T-helper 9 cell (primary cell): ENCODE measurements around the gene RYR2.
"Not testable (repeated sequence)": the region's sequence is repeated elsewhere in the genome, so short reads cannot be mapped to it uniquely, and the experiment has no call there.

Source experiments
- DNase-seq: peaks from one replicate; pipeline ENCODE4 v3.0.0-alpha.2; 2020

The RYR2 gene

GRCh38 chr1:237149857-237150256, 107.9 kb downstream of the RYR2 start:
- DNase-seq: no peak

- not testable (repeated sequence) for DNase-seq
Observed at GRCh38 chr1:237151979-237152378, 110.0 kb downstream of the RYR2 start.

- DNase-seq: no peak
Observed at GRCh38 chr1:237152506-237153335, 110.7 kb downstream of the RYR2 start.

- no peak for DNase-seq
Observed at GRCh38 chr1:237154157-237154556, 112.2 kb downstream of the RYR2 start.

GRCh38 chr1:237164406-237165352, 122.7 kb downstream of the RYR2 start:
- no peak for DNase-seq

GRCh38 chr1:237166086-237166485, 124.1 kb downstream of the RYR2 start:
- no peak for DNase-seq

GRCh38 chr1:237166593-237167101, 124.7 kb downstream of the RYR2 start:
- no peak for DNase-seq

GRCh38 chr1:237170149-237170548, 128.2 kb downstream of the RYR2 start:
- no peak for DNase-seq

- DNase-seq: no peak
Observed at GRCh38 chr1:237171454-237172117, 129.6 kb downstream of the RYR2 start.

- DNase-seq: no peak
Observed at GRCh38 chr1:237172118-237172485, 130.1 kb downstream of the RYR2 start.

- DNase-seq: no peak
Observed at GRCh38 chr1:237179503-237179902, 137.5 kb downstream of the RYR2 start.

GRCh38 chr1:237180256-237180655, 138.3 kb downstream of the RYR2 start:
- no peak for DNase-seq

GRCh38 chr1:237181743-237182317, 139.8 kb downstream of the RYR2 start:
- DNase-seq: no peak

- DNase-seq: no peak
Observed at GRCh38 chr1:237183963-237184540, 142.1 kb downstream of the RYR2 start.

- DNase-seq: no peak
Observed at GRCh38 chr1:237186675-237187074, 144.7 kb downstream of the RYR2 start.

GRCh38 chr1:237187842-237188241, 145.9 kb downstream of the RYR2 start:
- DNase-seq: no peak

GRCh38 chr1:237191403-237191802, 149.4 kb downstream of the RYR2 start:
- DNase-seq: no peak

- no peak for DNase-seq
Observed at GRCh38 chr1:237197470-237198425, 155.8 kb downstream of the RYR2 start.

GRCh38 chr1:237199026-237199425, 157.0 kb downstream of the RYR2 start:
- DNase-seq: no peak

- no peak for DNase-seq
Observed at GRCh38 chr1:237201155-237201554, 159.2 kb downstream of the RYR2 start.

- DNase-seq: no peak
Observed at GRCh38 chr1:237204841-237205240, 162.9 kb downstream of the RYR2 start.
